ENCODE data around the gene DCXR.

- TF ChIP-seq POLR2AphosphoS5 (IDR thresholded peaks at IDR 0.05; ENCODE audit: low read depth, low read length): no peak
- no peak for TF ChIP-seq ZNF274 (IDR thresholded peaks at IDR 0.05; ENCODE audit: low read depth, low read length)
- no peak for TF ChIP-seq EZH2 (IDR thresholded peaks at IDR 0.05)
- TF ChIP-seq, protein P1, sequence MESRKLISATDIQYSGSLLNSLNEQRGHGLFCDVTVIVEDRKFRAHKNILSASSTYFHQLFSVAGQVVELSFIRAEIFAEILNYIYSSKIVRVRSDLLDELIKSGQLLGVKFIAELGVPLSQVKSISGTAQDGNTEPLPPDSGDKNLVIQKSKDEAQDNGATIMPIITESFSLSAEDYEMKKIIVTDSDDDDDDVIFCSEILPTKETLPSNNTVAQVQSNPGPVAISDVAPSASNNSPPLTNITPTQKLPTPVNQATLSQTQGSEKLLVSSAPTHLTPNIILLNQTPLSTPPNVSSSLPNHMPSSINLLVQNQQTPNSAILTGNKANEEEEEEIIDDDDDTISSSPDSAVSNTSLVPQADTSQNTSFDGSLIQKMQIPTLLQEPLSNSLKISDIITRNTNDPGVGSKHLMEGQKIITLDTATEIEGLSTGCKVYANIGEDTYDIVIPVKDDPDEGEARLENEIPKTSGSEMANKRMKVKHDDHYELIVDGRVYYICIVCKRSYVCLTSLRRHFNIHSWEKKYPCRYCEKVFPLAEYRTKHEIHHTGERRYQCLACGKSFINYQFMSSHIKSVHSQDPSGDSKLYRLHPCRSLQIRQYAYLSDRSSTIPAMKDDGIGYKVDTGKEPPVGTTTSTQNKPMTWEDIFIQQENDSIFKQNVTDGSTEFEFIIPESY (IDR thresholded peaks at IDR 0.05; ENCODE audit: extremely low read depth, insufficient replicate concordance, low read length): no peak
- no peak for TF ChIP-seq POLR2A (IDR thresholded peaks at IDR 0.05; ENCODE audit: borderline replicate concordance, extremely low read depth, insufficient read depth, insufficient read length)
- TF ChIP-seq, protein P2, sequence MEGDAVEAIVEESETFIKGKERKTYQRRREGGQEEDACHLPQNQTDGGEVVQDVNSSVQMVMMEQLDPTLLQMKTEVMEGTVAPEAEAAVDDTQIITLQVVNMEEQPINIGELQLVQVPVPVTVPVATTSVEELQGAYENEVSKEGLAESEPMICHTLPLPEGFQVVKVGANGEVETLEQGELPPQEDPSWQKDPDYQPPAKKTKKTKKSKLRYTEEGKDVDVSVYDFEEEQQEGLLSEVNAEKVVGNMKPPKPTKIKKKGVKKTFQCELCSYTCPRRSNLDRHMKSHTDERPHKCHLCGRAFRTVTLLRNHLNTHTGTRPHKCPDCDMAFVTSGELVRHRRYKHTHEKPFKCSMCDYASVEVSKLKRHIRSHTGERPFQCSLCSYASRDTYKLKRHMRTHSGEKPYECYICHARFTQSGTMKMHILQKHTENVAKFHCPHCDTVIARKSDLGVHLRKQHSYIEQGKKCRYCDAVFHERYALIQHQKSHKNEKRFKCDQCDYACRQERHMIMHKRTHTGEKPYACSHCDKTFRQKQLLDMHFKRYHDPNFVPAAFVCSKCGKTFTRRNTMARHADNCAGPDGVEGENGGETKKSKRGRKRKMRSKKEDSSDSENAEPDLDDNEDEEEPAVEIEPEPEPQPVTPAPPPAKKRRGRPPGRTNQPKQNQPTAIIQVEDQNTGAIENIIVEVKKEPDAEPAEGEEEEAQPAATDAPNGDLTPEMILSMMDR (IDR thresholded peaks at IDR 0.05 in 2 of 3, conservative IDR thresholded peaks at IDR 0.05 in 1 of 3; ENCODE audit: borderline replicate concordance in 1 of 3, insufficient read depth in 1 of 3, low read depth in 2 of 3, low read length in 2 of 3): no peak
- no peak for TF ChIP-seq EZH2phosphoT487 (IDR thresholded peaks at IDR 0.05; ENCODE audit: borderline replicate concordance)
- no peak for TF ChIP-seq REST (IDR thresholded peaks at IDR 0.05; ENCODE audit: low read depth)
- TF ChIP-seq YY1 (IDR thresholded peaks at IDR 0.05; ENCODE audit: extremely low read depth, insufficient replicate concordance, low read depth, low read length): no peak
- TF ChIP-seq MAX (IDR thresholded peaks at IDR 0.05): no peak
- no peak for TF ChIP-seq JUND (IDR thresholded peaks at IDR 0.05)
- TF ChIP-seq RAD21 (IDR thresholded peaks at IDR 0.05; ENCODE audit: low read depth): no peak
- TF ChIP-seq CEBPB (IDR thresholded peaks at IDR 0.05; ENCODE audit: low read depth): no peak
These were observed 21.9 kb upstream of the DCXR start for GRCh38 chr17:82059272-82060000.
